GM12878 (cell line): ENCODE measurements around the gene PPP2R1B. TPM values are rescaled to one million over a fixed set of nuclear protein-coding genes. Genes with fewer than 3 reads are reported as not detected.

Source experiments
- EZH2 ChIP-seq: IDR thresholded peaks from 2 replicates; pipeline ENCODE4 v1.6.1; 2012; ENCODE audit warnings: low read depth, mild to moderate bottlenecking, control low read depth, inconsistent platforms, low read length, borderline replicate concordance; ENCODE audit not compliant: control insufficient read depth
- PRDM15 ChIP-seq: fragments of 450-650 bp; formaldehyde crosslinking; IDR thresholded peaks from 2 replicates; pipeline ENCODE4 v1.4.0; 2020; ENCODE audit warnings: mild to moderate bottlenecking, moderate library complexity
- RFX5 ChIP-seq: IDR thresholded peaks from 2 replicates; pipeline ENCODE4 v1.6.1; 2011; ENCODE audit warnings: low read depth, low read length, improper control_type of control experiment
- RUNX3 ChIP-seq: IDR thresholded peaks from 2 replicates; pipeline ENCODE4 v1.6.1; 2012; ENCODE audit warnings: low read length, inconsistent platforms
- TAF1 ChIP-seq: IDR thresholded peaks from 2 replicates; pipeline ENCODE4 v1.6.1; 2011; ENCODE audit warnings: mild to moderate bottlenecking, low read depth, low read length, borderline replicate concordance
- TARDBP ChIP-seq: IDR thresholded peaks from 2 replicates; pipeline ENCODE4 v1.6.1; 2016; ENCODE audit warnings: borderline replicate concordance
- YBX1 ChIP-seq: fragments of 450-650 bp; IDR thresholded peaks from 2 replicates; pipeline ENCODE4 v1.6.1; 2016; ENCODE audit warnings: antibody characterized with exemption
- YY1 ChIP-seq: IDR thresholded peaks from 2 replicates; pipeline ENCODE4 v1.6.1; 2011; ENCODE audit warnings: low read depth, mild to moderate bottlenecking, low read length
- ZBTB33 ChIP-seq: fragments of 450-650 bp; IDR thresholded peaks from 2 replicates; pipeline ENCODE4 v1.6.1; 2017; ENCODE audit warnings: mild to moderate bottlenecking
- ZNF217 ChIP-seq: fragments of 450-650 bp; IDR thresholded peaks from 2 replicates; pipeline ENCODE4 v1.6.1; 2017; ENCODE audit warnings: antibody characterized with exemption, mild to moderate bottlenecking
- ZNF24 ChIP-seq: fragments of 450-650 bp; IDR thresholded peaks from 2 replicates; pipeline ENCODE4 v1.6.1; 2017; ENCODE audit warnings: antibody characterized with exemption, mild to moderate bottlenecking
- polyA plus RNA-seq, 11 experiments: library from polyadenylated mRNA; depleted of rRNA in 4 of 11; unstranded in 6 of 11; stranded (reverse) in 5 of 11; fragments of >200 nt; fragmentation: Nextera tagmentation in 4 of 11; fragmentation: Illumina TruSeq in 1 of 11; extraction: Ambion mirVana in 4 of 11; extraction: Trizol in 1 of 11; gene quantifications; 1 replicate in 1 of 11; 2 replicates in 10 of 11; pipeline versions ENCODE4 v1.2.1 to v1.2.3, GENCODE V29; 2011 to 2016; ENCODE audit warnings: inconsistent platforms in 2 of 11, missing spikeins in 2 of 11, low read depth in 1 of 11
- total RNA-seq, 4 experiments: library from RNA; depleted of rRNA in 3 of 4; stranded (reverse); fragments of >200 nt in 3 of 4; fragmentation: Illumina TruSeq in 1 of 4; extraction: Trizol in 1 of 4; gene quantifications; 2 replicates each; pipeline versions ENCODE4 v1.2.1 to v1.2.3, GENCODE V29; 2013 to 2021
- TF ChIP-seq, protein P1 (sequence below): fragments of 450-650 bp; IDR thresholded peaks from 2 replicates; pipeline ENCODE4 v1.6.1; 2017; ENCODE audit warnings: mild to moderate bottlenecking, moderate library complexity

Gene PPP2R1B
- total and polyA plus RNA-seq, 10 of the 15 experiments (the other 5 are each of a cell fraction or from before 2014, with no cell fraction given) = 26.6 to 68.2 (median 35.7) TPM

- TF ChIP-seq PRDM15 (no peak), ZBTB33 (no peak), YBX1 (no peak), TAF1 (no peak), RFX5 (no peak), RUNX3 (no peak), YY1 (no peak), ZNF24 (no peak), TARDBP (no peak), ZNF217 (no peak), EZH2 (no peak)
- TF ChIP-seq, protein P1, sequence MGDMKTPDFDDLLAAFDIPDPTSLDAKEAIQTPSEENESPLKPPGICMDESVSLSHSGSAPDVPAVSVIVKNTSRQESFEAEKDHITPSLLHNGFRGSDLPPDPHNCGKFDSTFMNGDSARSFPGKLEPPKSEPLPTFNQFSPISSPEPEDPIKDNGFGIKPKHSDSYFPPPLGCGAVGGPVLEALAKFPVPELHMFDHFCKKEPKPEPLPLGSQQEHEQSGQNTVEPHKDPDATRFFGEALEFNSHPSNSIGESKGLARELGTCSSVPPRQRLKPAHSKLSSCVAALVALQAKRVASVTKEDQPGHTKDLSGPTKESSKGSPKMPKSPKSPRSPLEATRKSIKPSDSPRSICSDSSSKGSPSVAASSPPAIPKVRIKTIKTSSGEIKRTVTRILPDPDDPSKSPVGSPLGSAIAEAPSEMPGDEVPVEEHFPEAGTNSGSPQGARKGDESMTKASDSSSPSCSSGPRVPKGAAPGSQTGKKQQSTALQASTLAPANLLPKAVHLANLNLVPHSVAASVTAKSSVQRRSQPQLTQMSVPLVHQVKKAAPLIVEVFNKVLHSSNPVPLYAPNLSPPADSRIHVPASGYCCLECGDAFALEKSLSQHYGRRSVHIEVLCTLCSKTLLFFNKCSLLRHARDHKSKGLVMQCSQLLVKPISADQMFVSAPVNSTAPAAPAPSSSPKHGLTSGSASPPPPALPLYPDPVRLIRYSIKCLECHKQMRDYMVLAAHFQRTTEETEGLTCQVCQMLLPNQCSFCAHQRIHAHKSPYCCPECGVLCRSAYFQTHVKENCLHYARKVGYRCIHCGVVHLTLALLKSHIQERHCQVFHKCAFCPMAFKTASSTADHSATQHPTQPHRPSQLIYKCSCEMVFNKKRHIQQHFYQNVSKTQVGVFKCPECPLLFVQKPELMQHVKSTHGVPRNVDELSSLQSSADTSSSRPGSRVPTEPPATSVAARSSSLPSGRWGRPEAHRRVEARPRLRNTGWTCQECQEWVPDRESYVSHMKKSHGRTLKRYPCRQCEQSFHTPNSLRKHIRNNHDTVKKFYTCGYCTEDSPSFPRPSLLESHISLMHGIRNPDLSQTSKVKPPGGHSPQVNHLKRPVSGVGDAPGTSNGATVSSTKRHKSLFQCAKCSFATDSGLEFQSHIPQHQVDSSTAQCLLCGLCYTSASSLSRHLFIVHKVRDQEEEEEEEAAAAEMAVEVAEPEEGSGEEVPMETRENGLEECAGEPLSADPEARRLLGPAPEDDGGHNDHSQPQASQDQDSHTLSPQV = no peak
- TF ChIP-seq, all 136 proteins: peak for 0
These were observed 1.6 kb downstream of the PPP2R1B start (continued) for GRCh38 chr11:111764621-111765020.
